Psoas muscle (tissue), 8 donors: ENCODE measurements around the gene LAMC1. TPM values are rescaled to one million over a fixed set of nuclear protein-coding genes. Genes with fewer than 3 reads are reported as not detected.
A peak's percentile ranks its signal among the peaks of the same experiment; 100 is the strongest.
"Not testable (repeated sequence)": the region's sequence is repeated elsewhere in the genome, so short reads cannot be mapped to it uniquely, and the experiment has no call there.

Experiments used
- ATAC-seq, 4 donors: fragments of 200-7000 bp; cut with Tn5 transposase; one replicate each; pipeline ENCODE4 v1.9.1; 2020; ENCODE audit warnings: moderate library complexity in 3 of 4, mild to moderate bottlenecking in 2 of 4
- DNase-seq, 2 donors: peaks; one replicate each; pipeline ENCODE4 v3.0.0-alpha.2; 2020
- H3K27ac ChIP-seq: fragments of 200-600 bp; one replicate; pipeline ENCODE4 v1.8.0; 2022
- H3K27me3 ChIP-seq, 3 donors: fragments of 200-600 bp in 1 of 3; one replicate each; pipeline versions ENCODE4 v1.6.1 to v1.8.0; 2013 to 2022; ENCODE audit warnings: low read length in 2 of 3, mild to moderate bottlenecking in 2 of 3, moderate library complexity in 1 of 3; ENCODE audit not compliant: insufficient read depth in 3 of 3
- H3K36me3 ChIP-seq, 2 donors: fragments of 200-600 bp in 1 of 2; one replicate each; pipeline versions ENCODE4 v1.6.1 to v1.8.0; 2013 to 2022; ENCODE audit warnings: low read depth in 1 of 2, mild to moderate bottlenecking in 1 of 2, moderate library complexity in 1 of 2; ENCODE audit not compliant: insufficient read depth in 1 of 2
- H3K4me1 ChIP-seq: fragments of 200-600 bp; one replicate; pipeline ENCODE4 v1.8.0; 2022
- H3K4me3 ChIP-seq: fragments of 200-600 bp; one replicate; pipeline ENCODE4 v1.8.0; 2022; ENCODE audit warnings: mild to moderate bottlenecking
- H3K9me3 ChIP-seq: fragments of 200-600 bp; one replicate; pipeline ENCODE4 v1.8.0; 2022
- CTCF ChIP-seq: fragments of 200-600 bp; IDR thresholded peaks from one replicate; pipeline ENCODE4 v1.8.0; 2022; ENCODE audit warnings: antibody characterized with exemption
- WGBS, 3 donors: extraction: QIAGEN DNeasy Blood & Tissue Kit; methylation state at CpG; one replicate each; pipeline versions ENCODE4 v1.1.6 to v1.1.7; 2013; 5-methylcytosine and 5-hydroxymethylcytosine counted together
- intact Hi-C, 2 donors: fragments of 100-400 bp; cut with DNase I; formaldehyde crosslinking; loops; one replicate each; pipeline versions ENCODE4 v1.11.0 to v1.14.2; 2022
- polyA plus RNA-seq, 3 donors: library from polyadenylated mRNA; stranded (reverse); fragments of 200-250 nt; gene quantifications; one replicate each; pipeline ENCODE4 v1.2.3, GENCODE V29; 2013
- total RNA-seq, 4 donors: library from RNA; stranded (reverse); fragmentation: NEBNext Ultra II Directional in 2 of 4; extraction: Animal tissue kit (Norgen Biotek cat#: 25700) in 2 of 4; gene quantifications; one replicate each; pipeline versions ENCODE4 v1.2.1 to v1.2.4, GENCODE V29; 2021 to 2023
- donor health status: healthy with polysubstance abuse.
- donor health status: DM: no; HTN: no; CAD: no; lungs with moderate emphysema.
- donor health status: Bipolar disorder and iron deficiency.
- donor health status: healthy.
- donor health status: DM: yes; HTN: yes; CAD: no.
- donor health status: DM: no; HTN: no; CAD: no.
- donor health status: DM: no; HTN: no; CAD: no.
- donor health status: DM: yes; HTN: yes; CAD: no.

LAMC1 gene
- total and polyA plus RNA-seq, 7 donors = 28.0 to 94.4 (median 71.4) TPM

GRCh38 chr1:183065168-183065706 is 42.0 kb downstream of the LAMC1 start:
- Histone ChIP-seq H3K9me3 (no peaks in the 10 kb centered on the region), H3K4me3 (no peak overlapping the region), H3K27ac (no peak overlapping the region), H3K27me3 (no peaks in the 10 kb centered on the region), H3K4me1 (peaks cover 34% of the 10 kb centered on the region), H3K36me3 (no peaks in the 10 kb centered on the region)
- intact Hi-C loops = no loop called here
- DNase-seq (no peak), ATAC-seq (no peak)
- WGBS, 3 donors = 85 to 92% (median 86%) methylated on average over 6 of the region's 6 CpGs
- TF ChIP-seq CTCF = no peak

GRCh38 chr1:183066432-183066831 is 43.2 kb downstream of the LAMC1 start:
- DNase-seq, H3K9me3 ChIP-seq, H3K27me3 ChIP-seq, intact Hi-C loops, H3K4me3 ChIP-seq, H3K27ac ChIP-seq, ATAC-seq, H3K36me3 ChIP-seq: not testable (repeated sequence)
- 75 to 82% (median 77%) methylated on average over 2 of the region's 2 CpGs for WGBS, 3 donors
- peaks cover 33% of the 10 kb centered on the region for H3K4me1 ChIP-seq

- no peak for TF ChIP-seq CTCF
- Histone ChIP-seq H3K36me3 (no peaks in the 10 kb centered on the region), H3K4me1 (peaks cover 41% of the 10 kb centered on the region), H3K27me3 (no peaks in the 10 kb centered on the region), H3K4me3 (no peak overlapping the region), H3K9me3 (no peaks in the 10 kb centered on the region), H3K27ac (peak overlapping the region; percentile 3)
- 62 to 67% (median 67%) methylated on average over 4 of the region's 4 CpGs for WGBS, 3 donors
- intact Hi-C loops = no loop called here
- no peak for DNase-seq
- no peak for ATAC-seq
These were observed 46.5 kb downstream of the LAMC1 start for GRCh38 chr1:183069562-183070216.

- ATAC-seq (no peak), DNase-seq (no peak)
- H3K4me1 ChIP-seq = peaks cover 48% of the 10 kb centered on the region
- H3K27me3 ChIP-seq = no peaks in the 10 kb centered on the region
- H3K4me3 ChIP-seq = no peak overlapping the region
- WGBS, 3 donors = 23 to 33% (median 27%) methylated on average over 3 of the region's 3 CpGs
- peak overlapping the region; percentile 3 for H3K27ac ChIP-seq
- no peaks in the 10 kb centered on the region for H3K36me3 ChIP-seq
- H3K9me3 ChIP-seq = no peaks in the 10 kb centered on the region
- intact Hi-C loops = no loop called here
- no peak for TF ChIP-seq CTCF
These were observed 47.2 kb downstream of the LAMC1 start for GRCh38 chr1:183070234-183070922.

GRCh38 chr1:183070923-183071618 is 47.9 kb downstream of the LAMC1 start:
- no peaks in the 10 kb centered on the region for H3K9me3 ChIP-seq
- no peaks in the 10 kb centered on the region for H3K27me3 ChIP-seq
- ATAC-seq (peak in 3 of 4 donors; percentile 14 to 45 (median 40)), DNase-seq (no peak)
- intact Hi-C loops = no loop called here
- H3K27ac ChIP-seq = peak overlapping the region; percentile 36
- H3K4me1 ChIP-seq = peaks cover 55% of the 10 kb centered on the region
- H3K36me3 ChIP-seq = no peaks in the 10 kb centered on the region
- no peak overlapping the region for H3K4me3 ChIP-seq
- no peak for TF ChIP-seq CTCF
- WGBS, 3 donors = 26 to 36% (median 34%) methylated on average over 3 of the region's 3 CpGs

GRCh38 chr1:183072595-183072994 is 49.4 kb downstream of the LAMC1 start:
- H3K4me3 ChIP-seq, H3K27me3 ChIP-seq, H3K36me3 ChIP-seq, H3K27ac ChIP-seq, DNase-seq, intact Hi-C loops, H3K9me3 ChIP-seq: not testable (repeated sequence)
- peak in 3 of 4 donors; percentile 40 to 73 (median 42) for ATAC-seq
- WGBS, 3 donors = 59 to 75% (median 64%) methylated on average over 7 of the region's 7 CpGs
- peaks cover 70% of the 10 kb centered on the region for H3K4me1 ChIP-seq
